Spinal cord (tissue), 10 donors: Measurements from ENCODE around the gene CCDC57. TPM values are rescaled to one million over a fixed set of nuclear protein-coding genes. Genes with fewer than 3 reads are reported as not detected.
A peak's percentile ranks its signal among the peaks of the same experiment; 100 is the strongest.

Source experiments
- DNase-seq, 6 donors: peaks; one replicate each; pipeline versions ENCODE4 v3.0.0 to v3.0.0-alpha.2; 2013 to 2015; ENCODE audit warnings: low spot score in 6 of 6, low read depth in 4 of 6
- H3K27ac ChIP-seq: one replicate; pipeline ENCODE4 v1.5.1; 2013; ENCODE audit warnings: low read depth, low read length, control low read depth
- H3K27me3 ChIP-seq: one replicate; pipeline ENCODE4 v1.6.1; 2013; ENCODE audit warnings: low read length; ENCODE audit not compliant: control insufficient read depth, insufficient read depth
- H3K36me3 ChIP-seq: one replicate; pipeline ENCODE4 v1.6.1; 2013; ENCODE audit warnings: low read length; ENCODE audit not compliant: control insufficient read depth, insufficient read depth
- H3K4me1 ChIP-seq: one replicate; pipeline ENCODE4 v1.6.1; 2013; ENCODE audit warnings: low read length; ENCODE audit not compliant: control insufficient read depth, insufficient read depth
- H3K4me3 ChIP-seq: one replicate; pipeline ENCODE4 v1.5.1; 2013; ENCODE audit warnings: low read depth, low read length, control low read depth
- H3K9me3 ChIP-seq: one replicate; pipeline ENCODE4 v1.6.1; 2013; ENCODE audit warnings: low read length; ENCODE audit not compliant: control insufficient read depth, insufficient read depth
- WGBS: methylation state at CpG from one replicate; pipeline ENCODE4 v1.1.5; 2013; ENCODE audit warnings: missing lambda C conversion rate; ENCODE audit not compliant: insufficient coverage; 5-methylcytosine and 5-hydroxymethylcytosine counted together
- polyA plus RNA-seq, 2 donors: library from polyadenylated mRNA; unstranded; fragments of 120-200 nt; gene quantifications; one replicate each; pipeline ENCODE4 v1.2.1, GENCODE V29; 2013; ENCODE audit not compliant: insufficient read length in 2 of 2
- total RNA-seq, 2 donors: library from RNA; depleted of rRNA in 1 of 2; stranded (reverse); fragments of 120-200 nt in 1 of 2; fragments of >200 nt in 1 of 2; gene quantifications; one replicate each; pipeline versions ENCODE4 v1.2.3 to v1.2.4, GENCODE V29; 2013 to 2014
- donor health status: healthy.

CCDC57 gene
- total and polyA plus RNA-seq, 4 donors = 15.3 to 85.3 (median 39.7) TPM

- no peaks in the 10 kb centered on the region for H3K9me3 ChIP-seq
- H3K36me3 ChIP-seq = peaks cover 73% of the 10 kb centered on the region
- H3K4me3 ChIP-seq = no peak overlapping the region
- no peaks in the 10 kb centered on the region for H3K27me3 ChIP-seq
- H3K27ac ChIP-seq = peak overlapping the region; percentile 73
- peaks cover 84% of the 10 kb centered on the region for H3K4me1 ChIP-seq
- WGBS = 36% methylated on average over 19 of the region's 24 CpGs
- DNase-seq = peak in 1 of 6 donors; percentile 48
Measured at GRCh38 chr17:82103553-82104451, 108.8 kb downstream of the CCDC57 start.

GRCh38 chr17:82101767-82102679 lies 110.6 kb downstream of the CCDC57 start:
- 68% methylated on average over 13 of the region's 18 CpGs for WGBS
- no peak for DNase-seq
- H3K4me1 ChIP-seq = peaks cover 74% of the 10 kb centered on the region

GRCh38 chr17:82101301-82101715 lies 111.3 kb downstream of the CCDC57 start:
- Histone ChIP-seq H3K4me3 (no peak overlapping the region), H3K4me1 (peaks cover 74% of the 10 kb centered on the region), H3K36me3 (peaks cover 58% of the 10 kb centered on the region), H3K27me3 (no peaks in the 10 kb centered on the region), H3K9me3 (no peaks in the 10 kb centered on the region), H3K27ac (no peak overlapping the region)
- DNase-seq = no peak
- WGBS = 61% methylated on average over 5 of the region's 10 CpGs

More at GRCh38 chr17:82101767-82102679, 110.6 kb downstream of the CCDC57 start:
- H3K27me3 ChIP-seq = no peaks in the 10 kb centered on the region
- H3K9me3 ChIP-seq = no peaks in the 10 kb centered on the region
- H3K4me3 ChIP-seq = no peak overlapping the region
- peaks cover 58% of the 10 kb centered on the region for H3K36me3 ChIP-seq
- no peak overlapping the region for H3K27ac ChIP-seq

GRCh38 chr17:82100502-82101298 lies 111.9 kb downstream of the CCDC57 start:
- DNase-seq = no peak
- H3K4me1 ChIP-seq = peaks cover 74% of the 10 kb centered on the region
- no peak overlapping the region for H3K4me3 ChIP-seq
- H3K36me3 ChIP-seq = peaks cover 58% of the 10 kb centered on the region
- H3K9me3 ChIP-seq = no peaks in the 10 kb centered on the region
- 87% methylated on average over 26 of the region's 35 CpGs for WGBS
- H3K27ac ChIP-seq = no peak overlapping the region
- H3K27me3 ChIP-seq = no peaks in the 10 kb centered on the region

GRCh38 chr17:82098939-82099763 lies 113.5 kb downstream of the CCDC57 start:
- Histone ChIP-seq H3K4me3 (peak overlapping the region; percentile 48), H3K27me3 (no peaks in the 10 kb centered on the region), H3K27ac (peak overlapping the region; percentile 86), H3K4me1 (peaks cover 66% of the 10 kb centered on the region), H3K9me3 (no peaks in the 10 kb centered on the region), H3K36me3 (peaks cover 62% of the 10 kb centered on the region)
- peak in 1 of 6 donors; percentile 34 for DNase-seq
- 5% methylated on average over 80 of the region's 80 CpGs for WGBS

- H3K27ac ChIP-seq = peak within 1 kb of the TSS; percentile 86
- peak within 1 kb of the TSS; percentile 57 for H3K4me3 ChIP-seq
- peaks cover 65% of the 10 kb centered on the region for H3K36me3 ChIP-seq
- DNase-seq = peak; percentile 76 to 98 (median 91)
- no peaks in the 10 kb centered on the region for H3K27me3 ChIP-seq
- WGBS = under 1% methylated on average over 110 of the region's 124 CpGs
- H3K4me1 ChIP-seq = peaks cover 58% of the 10 kb centered on the region
- no peaks in the 10 kb centered on the region for H3K9me3 ChIP-seq
Measured at GRCh38 chr17:82098169-82098938, 114.3 kb downstream of the CCDC57 start, which contains the start of gene FASN. Gene FASN (minus strand): TSS chr17:82098236. CDS start chr17:82096445, 1,791 bp downstream.

- WGBS = 0% methylated on average over 36 of the region's 36 CpGs
- no peak for DNase-seq
- H3K4me3 ChIP-seq = peak overlapping the region; percentile 57
- no peaks in the 10 kb centered on the region for H3K9me3 ChIP-seq
- H3K36me3 ChIP-seq = peaks cover 67% of the 10 kb centered on the region
- H3K27ac ChIP-seq = peak overlapping the region; percentile 15
- H3K27me3 ChIP-seq = no peaks in the 10 kb centered on the region
- peaks cover 53% of the 10 kb centered on the region for H3K4me1 ChIP-seq
Measured at GRCh38 chr17:82097919-82098168, 114.8 kb downstream of the CCDC57 start.

- H3K27ac ChIP-seq = peak overlapping the region; percentile 52
- under 1% methylated on average over 77 of the region's 77 CpGs for WGBS
- H3K4me1 ChIP-seq = peaks cover 49% of the 10 kb centered on the region
- DNase-seq = peak in 3 of 6 donors; percentile 4 to 55 (median 34)
- H3K4me3 ChIP-seq = peak overlapping the region; percentile 57
- H3K36me3 ChIP-seq = peaks cover 71% of the 10 kb centered on the region
- no peaks in the 10 kb centered on the region for H3K9me3 ChIP-seq
- H3K27me3 ChIP-seq = no peaks in the 10 kb centered on the region
Measured at GRCh38 chr17:82097184-82097918, 115.3 kb downstream of the CCDC57 start.
